ENCODE data around the gene REST. TPM values are rescaled to one million over a fixed set of nuclear protein-coding genes. Genes with fewer than 3 reads are reported as not detected.
"Not testable (repeated sequence)": the region's sequence is repeated elsewhere in the genome, so short reads cannot be mapped to it uniquely, and the experiment has no call there.

REST gene
- polyA plus RNA-seq, 3 donors: 6.3 to 71.2 (median 44.2) TPM

- WGBS (ENCODE audit: insufficient coverage): 21% methylated on average over 4 of the region's 5 CpGs
These were observed 27.1 kb upstream of the REST start for GRCh38 chr4:56880572-56880971.

GRCh38 chr4:56884511-56884910 lies 23.2 kb upstream of the REST start:
- H3K9me3 Mint-ChIP-seq; H3K4me3 Mint-ChIP-seq; H3K36me3 Mint-ChIP-seq; H3K36me3 ChIP-seq (replicated peaks in 1 of 2; ENCODE audit: control insufficient read depth in 1 of 2, insufficient read depth in 2 of 2, low read length in 2 of 2); H3K27me3 ChIP-seq (ENCODE audit: control insufficient read depth in 2 of 2, insufficient read depth in 2 of 2, low read length in 2 of 2); DNase-seq; H3K9me3 ChIP-seq (replicated peaks in 1 of 2; ENCODE audit: control insufficient read depth in 1 of 2, insufficient read depth in 1 of 2, low read length in 2 of 2); H3K4me3 ChIP-seq (replicated peaks in 1 of 3; ENCODE audit: low read depth in 2 of 3, low read length in 3 of 3); intact Hi-C loops (cut with micrococcal nuclease); H3K4me2 ChIP-seq (replicated peaks; ENCODE audit: extremely low read depth, low read length, poor library complexity, severe bottlenecking); H3K4me1 ChIP-seq (ENCODE audit: control insufficient read depth in 1 of 2, insufficient read depth in 2 of 2, low read length in 2 of 2); H2AFZ ChIP-seq (ENCODE audit: insufficient read depth, low read depth, low read length, poor library complexity, severe bottlenecking); H4K20me1 ChIP-seq (ENCODE audit: insufficient read depth, low read length); H3K27ac ChIP-seq (ENCODE audit: low read depth in 1 of 2, low read length in 2 of 2); H3K9ac ChIP-seq (ENCODE audit: insufficient read depth, low read length, poor library complexity, severe bottlenecking); H3K79me2 ChIP-seq (ENCODE audit: insufficient read depth, low read length); H3K27me3 Mint-ChIP-seq (ENCODE audit: low read depth in 3 of 3): not testable (repeated sequence)
- 92% methylated on average over 2 of the region's 3 CpGs for WGBS (ENCODE audit: insufficient coverage)
- Mint-ChIP-seq H3K27ac (peak overlapping the region in 1 of 7 donors; percentile 45), H3K4me1 (peaks cover 12% of the 10 kb centered on the region)

More at GRCh38 chr4:56880572-56880971, 27.1 kb upstream of the REST start:
- Mint-ChIP-seq H3K36me3 (no peaks in the 10 kb centered on the region), H3K27ac (peak overlapping the region in 1 of 7 donors; percentile 9), H3K4me1 (peaks cover 14% of the 10 kb centered on the region), H3K27me3 (ENCODE audit: low read depth in 3 of 3) (peaks cover 1 to 8% (median 4%) of the 10 kb centered on the region in 3 donors), H3K4me3 (no peak overlapping the region), H3K9me3 (peaks cover 0 to 1% (median 0%) of the 10 kb centered on the region in 7 donors)
- intact Hi-C loops (cut with micrococcal nuclease): no loop called here
- Histone ChIP-seq H3K36me3 (replicated peaks in 1 of 2; ENCODE audit: control insufficient read depth in 1 of 2, insufficient read depth in 2 of 2, low read length in 2 of 2) (no peaks in the 10 kb centered on the region), H3K4me2 (replicated peaks; ENCODE audit: extremely low read depth, low read length, poor library complexity, severe bottlenecking) (no peak overlapping the region), H3K27ac (ENCODE audit: low read depth in 1 of 2, low read length in 2 of 2) (no peak overlapping the region), H3K9ac (ENCODE audit: insufficient read depth, low read length, poor library complexity, severe bottlenecking) (no peak overlapping the region), H2AFZ (ENCODE audit: insufficient read depth, low read depth, low read length, poor library complexity, severe bottlenecking) (peak overlapping the region; percentile 54), H3K79me2 (ENCODE audit: insufficient read depth, low read length) (no peaks in the 10 kb centered on the region), H3K4me1 (ENCODE audit: control insufficient read depth in 1 of 2, insufficient read depth in 2 of 2, low read length in 2 of 2) (peaks cover 0 to 7% of the 10 kb centered on the region in 2 donors), H4K20me1 (ENCODE audit: insufficient read depth, low read length) (no peaks in the 10 kb centered on the region), H3K9me3 (replicated peaks in 1 of 2; ENCODE audit: control insufficient read depth in 1 of 2, insufficient read depth in 1 of 2, low read length in 2 of 2) (no peaks in the 10 kb centered on the region), H3K4me3 (replicated peaks in 1 of 3; ENCODE audit: low read depth in 2 of 3, low read length in 3 of 3) (no peak overlapping the region), H3K27me3 (ENCODE audit: control insufficient read depth in 2 of 2, insufficient read depth in 2 of 2, low read length in 2 of 2) (no peaks in the 10 kb centered on the region)
- TF ChIP-seq CTCF (IDR thresholded peaks at IDR 0.05): no peak
- DNase-seq: no peak
